GM18511 (cell line): Measurements from ENCODE around the gene FRMD4B.
A peak's percentile ranks its signal among the peaks of the same experiment; 100 is the strongest.

Experiments
- ATAC-seq: cut with Tn5 transposase; IDR thresholded peaks from one replicate; pipeline ENCODE4 v1.9.1; 2021; ENCODE audit warnings: mild to moderate bottlenecking, moderate library complexity; ENCODE audit not compliant: unreplicated experiment

Gene FRMD4B

DNA sequence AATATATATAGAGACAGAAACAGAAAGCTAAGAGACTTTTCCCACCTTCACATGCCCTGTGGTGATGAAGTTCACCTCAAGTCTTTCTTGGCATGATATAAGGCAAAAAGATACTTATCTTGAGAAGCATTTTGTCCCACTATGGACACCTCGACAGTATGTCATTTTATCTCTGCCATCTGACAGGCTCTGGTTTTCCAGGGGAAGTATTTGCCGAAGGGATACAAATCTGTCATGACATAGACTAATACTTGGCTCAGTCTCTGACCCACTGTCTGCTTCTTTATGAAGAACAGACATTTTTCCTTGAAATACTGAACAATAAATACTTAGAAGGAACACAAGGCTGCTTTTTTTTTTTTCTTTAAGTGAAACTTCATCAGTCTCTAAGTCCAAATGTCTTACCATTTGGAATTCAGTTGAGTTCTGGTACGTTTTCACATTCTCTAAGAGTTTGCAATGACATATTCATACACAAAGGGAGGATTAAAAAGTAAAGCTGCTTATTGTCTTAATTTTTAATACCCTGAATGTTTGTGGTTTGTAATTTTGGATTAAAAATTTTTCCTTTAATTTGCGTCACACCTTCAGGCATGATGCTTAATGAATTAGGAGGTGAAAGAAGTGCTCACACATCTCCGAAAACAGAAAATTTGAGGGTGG is 175.7 kb downstream of the FRMD4B start:
- ATAC-seq, result no peak

DNA sequence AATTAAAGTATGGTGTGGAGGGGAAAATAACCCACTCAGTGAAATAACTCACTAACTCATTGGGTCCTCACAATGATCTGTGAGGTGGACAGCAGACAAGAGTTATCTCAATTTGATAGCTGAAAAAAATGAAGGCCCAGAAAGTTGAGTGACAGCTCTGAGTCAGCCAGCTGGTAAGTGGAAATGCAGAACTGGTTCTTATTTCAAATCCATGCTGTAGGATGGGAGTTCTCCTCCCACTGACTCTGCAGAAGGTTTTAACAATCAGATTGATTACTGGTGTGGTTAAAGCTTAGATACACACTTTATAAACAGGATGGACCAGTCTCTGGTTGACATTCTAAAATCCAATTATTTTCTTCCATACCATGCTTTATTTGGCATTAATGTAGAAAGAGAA is 176.5 kb downstream of the FRMD4B start:
- ATAC-seq, result no peak

DNA sequence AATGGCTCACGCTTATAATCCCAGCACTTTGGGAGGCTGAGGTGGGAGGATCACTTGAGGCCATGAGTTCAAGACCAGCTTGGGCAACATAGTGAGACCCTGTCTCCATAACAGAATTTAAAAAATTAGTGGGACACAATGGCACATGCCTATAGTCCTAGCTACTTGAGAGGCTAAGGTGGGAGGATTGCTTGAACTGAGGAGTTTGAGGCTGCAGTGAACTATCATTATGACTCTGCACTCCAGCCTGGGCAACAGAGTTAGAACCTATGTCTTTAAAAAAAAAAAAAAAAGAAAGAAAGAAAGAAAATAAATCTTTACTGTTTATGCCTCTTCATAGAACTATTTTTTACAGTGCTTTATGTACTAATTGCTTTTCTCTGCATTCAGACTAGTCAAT is 178.9 kb downstream of the FRMD4B start:
- ATAC-seq, result no peak

DNA sequence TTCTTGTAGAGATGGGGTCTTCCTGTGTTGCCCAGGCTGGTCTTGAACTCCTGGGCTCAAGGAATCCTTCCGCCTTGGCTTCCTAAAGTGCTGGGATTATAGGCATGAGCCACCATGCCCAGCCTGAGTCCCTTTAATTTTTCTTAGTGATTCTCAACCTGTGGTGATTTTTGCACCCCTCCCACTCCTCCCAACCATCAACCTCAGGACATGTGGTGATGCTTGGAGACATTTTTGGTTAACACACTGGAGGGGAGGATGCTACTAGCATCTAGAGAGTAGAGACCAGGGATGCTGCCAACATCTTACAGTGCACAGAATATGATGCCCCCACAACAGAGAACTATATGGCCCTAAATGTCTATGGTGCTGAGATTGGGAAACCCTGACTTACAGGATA is 180.5 kb downstream of the FRMD4B start:
- ATAC-seq, result no peak

DNA sequence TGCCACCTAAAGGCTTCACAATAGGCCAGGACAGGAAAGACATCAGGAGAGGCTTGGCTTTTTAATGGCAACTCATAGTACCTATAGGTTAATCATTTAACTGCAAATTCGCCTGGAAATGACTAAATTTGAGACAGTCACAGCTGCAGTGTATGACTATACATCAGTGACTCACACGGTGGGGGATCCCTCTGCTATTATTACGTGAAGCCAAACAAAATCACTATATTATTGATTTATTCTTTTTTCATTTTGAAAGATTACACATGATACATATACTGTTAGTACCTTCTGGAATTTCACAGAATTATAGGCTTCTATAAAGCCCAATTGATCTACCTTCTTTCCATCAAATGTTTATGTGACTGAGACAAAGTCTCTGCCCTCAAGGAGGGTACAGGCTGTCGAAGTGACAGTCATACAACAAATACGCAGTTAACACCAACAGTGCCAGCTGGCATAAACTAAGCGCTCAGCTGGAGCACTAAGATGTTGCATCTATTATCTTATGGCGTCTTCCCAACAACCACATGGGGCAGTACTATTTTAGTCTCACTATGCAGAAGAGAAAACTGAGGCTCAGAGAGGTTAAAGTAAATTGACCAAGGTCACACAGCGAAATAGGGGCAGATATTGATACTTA is 181.5 kb downstream of the FRMD4B start:
- peak; percentile 92 for ATAC-seq

DNA sequence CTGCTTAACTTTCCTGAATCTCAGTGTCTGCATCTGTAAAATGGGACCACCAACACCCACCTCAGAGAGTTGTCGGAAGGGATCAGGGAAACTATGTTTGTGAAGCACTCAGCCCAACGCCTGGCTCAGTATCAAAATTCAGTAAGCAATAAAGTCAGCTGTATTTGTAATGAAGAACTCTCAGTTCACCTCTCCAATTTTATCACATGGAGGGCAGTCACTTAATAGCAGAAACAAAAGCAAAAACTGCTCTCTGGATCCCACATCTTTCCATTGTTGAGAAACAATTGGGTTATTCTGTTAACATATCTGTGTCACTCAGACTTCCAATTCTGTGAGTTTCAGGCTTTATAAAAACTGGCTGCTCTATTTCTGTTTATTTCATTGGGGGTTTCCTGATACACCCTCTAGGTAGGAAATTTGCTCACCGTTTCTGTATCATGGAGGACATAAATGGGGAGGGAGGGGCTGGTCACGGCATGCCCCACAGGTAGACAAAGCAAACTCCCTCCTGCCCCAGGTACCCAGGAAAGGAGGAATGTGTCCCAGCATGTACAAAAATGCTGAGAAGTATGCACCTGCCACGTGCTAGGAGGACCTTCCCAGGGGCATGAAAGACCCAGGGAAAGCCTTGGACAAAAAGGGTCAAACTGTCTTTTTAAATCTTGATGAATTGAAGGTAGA is 182.1 kb downstream of the FRMD4B start:
- peak; percentile 32 for ATAC-seq

GRCh38 chr3:69201658-69202057 is 184.2 kb downstream of the FRMD4B start:
- ATAC-seq, result no peak

GRCh38 chr3:69200384-69201068 is 185.4 kb downstream of the FRMD4B start:
- ATAC-seq, result no peak

GRCh38 chr3:69199942-69200341 is 185.9 kb downstream of the FRMD4B start:
- ATAC-seq, result no peak

DNA sequence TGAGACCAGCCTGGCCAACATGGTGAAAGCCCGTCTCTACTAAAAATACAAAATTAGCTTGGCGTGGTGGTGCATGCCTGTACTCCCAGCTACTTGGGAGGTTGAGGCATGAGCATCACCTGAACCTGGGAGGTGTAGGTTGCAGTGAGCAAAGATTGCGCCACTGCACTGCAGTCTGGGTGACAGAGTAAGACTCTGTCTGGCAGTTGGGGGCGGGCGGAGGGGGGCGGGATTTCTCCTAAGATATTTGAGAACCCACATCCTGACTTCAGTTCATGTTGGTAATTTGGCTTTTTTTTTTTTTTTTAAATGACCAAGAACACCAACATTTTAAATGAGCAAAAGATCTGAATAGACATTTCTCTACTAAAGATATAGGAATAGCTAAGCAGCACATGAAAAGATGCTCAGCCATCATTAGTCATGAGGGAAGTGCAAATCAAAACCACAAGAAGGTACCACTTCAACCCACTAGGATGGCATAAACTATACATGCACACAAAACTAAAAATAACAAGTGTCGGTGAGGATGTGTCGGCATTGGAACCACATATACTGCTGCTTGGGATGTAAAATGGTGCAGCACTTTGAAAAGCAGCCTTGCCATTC is 187.9 kb downstream of the FRMD4B start:
- no peak for ATAC-seq

- ATAC-seq, result no peak
Measured at GRCh38 chr3:69197455-69197854, 188.4 kb downstream of the FRMD4B start.

DNA sequence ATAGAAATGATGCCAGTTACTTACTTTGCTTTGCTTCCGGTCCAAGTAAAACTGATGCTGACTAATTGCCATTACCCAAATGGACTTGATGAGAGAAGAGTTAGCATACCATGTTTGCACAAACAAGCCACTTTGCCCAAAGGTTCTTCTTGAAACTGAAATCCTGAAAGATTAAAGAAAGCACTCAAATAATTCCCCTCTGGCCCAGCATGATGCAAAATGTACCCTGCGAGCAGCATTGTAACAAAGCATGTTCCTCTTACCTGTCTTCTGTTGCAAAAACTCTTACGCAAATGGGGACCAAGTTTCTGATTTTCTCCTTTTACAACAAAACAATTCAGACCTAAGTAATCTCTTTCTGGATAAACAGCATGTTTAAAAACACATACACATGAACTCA is 189.0 kb downstream of the FRMD4B start:
- ATAC-seq, result no peak

- no peak for ATAC-seq
Measured at GRCh38 chr3:69194431-69195165, 191.3 kb downstream of the FRMD4B start.

GRCh38 chr3:69193749-69194148 is 192.1 kb downstream of the FRMD4B start:
- no peak for ATAC-seq

DNA sequence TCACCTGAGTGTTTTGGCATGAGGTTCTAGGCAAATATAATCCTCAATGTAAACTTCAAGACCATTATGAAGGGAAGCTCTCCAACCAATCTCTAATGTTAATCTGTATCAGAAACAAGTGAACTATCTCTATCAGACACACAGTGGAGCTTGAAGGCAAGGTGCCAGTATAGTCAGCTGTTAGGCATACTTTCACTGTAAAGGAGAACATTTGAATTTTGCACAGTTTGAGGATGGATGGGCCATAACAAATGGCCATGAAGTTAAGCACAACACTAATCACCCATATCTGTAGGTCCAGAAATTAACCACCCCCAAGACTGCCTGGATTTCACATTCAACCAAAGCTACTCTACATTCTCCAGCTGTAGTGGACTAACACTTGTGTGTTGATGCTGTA is 194.4 kb downstream of the FRMD4B start:
- ATAC-seq, result no peak

DNA sequence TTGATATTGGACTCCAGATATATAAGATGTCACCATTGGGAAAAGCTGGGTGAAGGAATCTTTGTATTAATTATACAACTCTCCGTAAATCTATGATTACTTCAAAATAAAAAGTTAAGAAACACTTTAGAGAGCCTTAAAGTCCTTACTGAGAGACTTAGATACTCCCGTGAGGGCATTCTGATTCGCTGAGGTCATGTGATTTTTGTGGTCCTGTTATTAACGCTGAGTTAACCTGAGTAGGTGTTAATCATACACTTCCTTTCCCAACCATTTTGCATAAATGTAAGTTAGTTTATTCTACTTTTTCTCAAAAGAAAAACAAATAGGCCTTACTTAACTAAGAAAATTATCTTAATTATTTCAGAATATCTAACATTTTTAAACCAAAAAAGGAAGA is 196.4 kb downstream of the FRMD4B start:
- no peak for ATAC-seq

- no peak for ATAC-seq
Measured at GRCh38 chr3:69186575-69187093, 199.3 kb downstream of the FRMD4B start.

- no peak for ATAC-seq
Measured at GRCh38 chr3:69182588-69183316, 203.1 kb downstream of the FRMD4B start.

GRCh38 chr3:69181592-69182211 is 204.2 kb downstream of the FRMD4B start:
- no peak for ATAC-seq
